ENCODE data around the gene CDHR2.
"Not testable (repeated sequence)": the region's sequence is repeated elsewhere in the genome, so short reads cannot be mapped to it uniquely, and the experiment has no call there.

Gene CDHR2

DNA sequence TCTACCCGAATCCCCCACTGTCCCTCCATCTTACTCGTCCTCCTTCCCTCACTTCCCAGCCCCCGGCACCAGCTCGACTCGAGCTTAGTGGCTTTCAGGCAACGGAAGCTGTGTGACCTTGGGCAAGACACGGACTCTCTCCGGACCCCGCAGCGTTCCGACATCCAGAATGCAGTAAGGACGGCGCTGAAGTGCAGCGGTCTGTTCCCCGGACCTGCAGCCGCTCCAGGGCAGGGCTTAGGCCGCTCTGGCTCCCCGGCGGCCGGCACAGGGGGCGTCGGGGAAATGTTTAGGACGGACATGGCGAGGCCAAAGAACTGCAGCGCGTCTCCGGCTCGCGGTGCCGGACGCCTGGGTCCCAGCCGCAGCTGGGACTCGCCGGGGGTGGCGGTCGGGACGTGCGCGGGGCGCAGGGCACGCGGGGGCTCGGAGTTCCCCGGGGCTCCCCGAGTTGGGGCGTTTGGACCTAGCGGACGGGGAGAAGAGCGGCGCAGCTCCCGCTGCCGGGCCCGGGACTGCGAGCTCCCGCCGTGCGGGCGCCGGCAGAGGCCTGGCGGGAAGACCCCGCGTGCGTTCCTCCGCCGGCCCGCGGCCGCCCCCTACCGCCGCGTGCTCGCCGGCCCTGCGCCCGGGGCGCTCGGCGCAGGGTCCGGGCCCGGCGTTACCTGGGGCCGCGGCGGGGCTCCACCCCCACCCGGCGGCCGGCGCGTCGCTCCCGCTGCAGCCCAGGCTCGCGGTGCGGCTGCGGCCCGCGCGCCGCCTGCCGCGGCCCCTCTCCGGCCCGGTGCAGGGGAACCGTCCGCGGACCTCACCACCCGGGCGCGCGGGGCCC, 6.3 kb upstream of the CDHR2 start:
- no peak for DNase-seq

DNA sequence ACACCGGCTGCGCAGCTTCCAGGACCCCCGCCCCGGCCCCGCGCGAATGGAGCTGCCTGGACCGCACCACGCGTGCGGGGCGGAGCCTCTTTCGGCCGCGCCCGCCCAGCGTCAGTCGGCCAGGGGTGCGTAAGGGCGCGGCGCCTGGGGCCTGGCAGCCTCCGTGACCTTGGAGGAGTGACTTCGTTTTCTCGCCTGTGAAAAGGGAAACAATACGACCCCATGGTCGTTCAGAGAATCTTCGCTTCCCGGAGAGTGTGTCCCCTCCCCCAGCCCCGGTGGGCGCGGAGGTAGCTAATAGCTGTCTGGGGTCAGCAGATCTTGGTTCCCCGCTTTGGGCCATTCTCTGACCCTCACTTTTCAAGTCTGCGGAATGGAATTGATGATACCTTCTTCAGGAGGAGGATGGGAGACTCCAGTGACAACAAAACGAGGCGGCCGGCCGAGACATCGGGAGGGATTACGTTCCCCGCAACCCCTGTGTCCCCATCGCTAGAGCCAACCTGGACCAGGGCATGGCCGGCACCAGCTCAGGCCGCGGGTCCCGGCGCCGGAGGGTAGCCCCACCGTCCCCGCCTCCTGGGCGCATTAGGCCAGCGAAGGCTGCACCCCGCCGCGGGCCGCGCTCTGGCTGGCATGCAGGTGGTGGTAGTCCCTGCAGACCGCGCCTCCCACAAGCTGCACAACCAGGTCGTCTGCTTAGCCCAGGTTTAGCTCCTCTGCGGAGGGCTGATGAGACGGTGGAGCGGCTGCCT, 5.5 kb upstream of the CDHR2 start:
- peak; percentile 49 for DNase-seq

DNA sequence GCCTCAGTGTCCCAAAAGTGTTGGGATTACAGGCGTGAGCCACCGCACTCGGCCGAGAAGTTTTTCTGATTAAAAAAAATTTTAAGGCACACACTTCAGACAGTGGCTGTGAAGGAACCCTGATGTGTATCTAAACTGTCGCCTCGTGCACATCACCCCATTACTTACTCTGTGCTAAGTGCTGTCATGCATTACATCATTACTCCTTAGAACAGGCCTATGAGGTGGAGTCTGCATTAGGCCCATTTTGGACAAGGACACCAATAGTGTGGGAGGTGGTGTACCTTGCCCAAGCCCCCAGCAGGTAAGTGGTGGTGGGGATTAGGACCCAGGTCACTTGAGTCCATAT, 3.8 kb upstream of the CDHR2 start:
- DNase-seq = no peak

DNA sequence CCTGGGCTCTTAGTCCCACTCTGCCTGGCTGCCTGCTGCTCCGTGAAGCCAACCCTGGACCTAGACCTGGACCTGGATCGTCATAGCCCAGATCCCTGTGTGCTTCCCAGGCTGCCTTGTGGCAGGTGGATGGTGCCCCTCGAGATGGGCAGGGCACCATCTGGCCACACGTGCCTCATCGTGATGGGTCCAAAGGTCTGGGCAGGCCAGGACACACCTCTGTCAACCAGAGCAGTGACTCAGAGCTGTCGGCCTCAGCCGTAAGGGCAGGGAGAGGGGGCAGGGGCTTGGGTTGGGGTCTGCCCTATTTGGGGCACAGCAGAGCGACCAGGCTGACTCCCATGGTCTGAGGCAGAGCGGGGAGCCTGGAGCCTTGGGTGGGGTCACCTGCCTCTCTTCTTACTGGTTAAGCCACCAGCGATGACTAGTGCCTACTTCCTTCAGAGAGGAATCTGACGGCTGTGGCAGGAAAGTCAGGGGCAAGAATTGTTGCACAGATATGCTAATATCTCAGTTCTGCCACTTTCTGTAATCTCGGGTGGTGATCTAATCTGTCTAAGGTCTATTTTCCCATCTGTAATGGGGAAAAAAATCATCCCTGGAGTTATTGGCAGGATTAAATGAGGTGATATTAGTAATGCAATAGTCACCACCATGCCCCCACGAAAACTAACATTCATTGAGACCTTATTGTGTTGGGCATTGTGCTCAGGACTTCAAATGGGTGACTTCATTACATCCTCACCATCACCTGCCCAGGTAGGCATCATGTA, 3.2 kb upstream of the CDHR2 start:
- DNase-seq = no peak

DNA sequence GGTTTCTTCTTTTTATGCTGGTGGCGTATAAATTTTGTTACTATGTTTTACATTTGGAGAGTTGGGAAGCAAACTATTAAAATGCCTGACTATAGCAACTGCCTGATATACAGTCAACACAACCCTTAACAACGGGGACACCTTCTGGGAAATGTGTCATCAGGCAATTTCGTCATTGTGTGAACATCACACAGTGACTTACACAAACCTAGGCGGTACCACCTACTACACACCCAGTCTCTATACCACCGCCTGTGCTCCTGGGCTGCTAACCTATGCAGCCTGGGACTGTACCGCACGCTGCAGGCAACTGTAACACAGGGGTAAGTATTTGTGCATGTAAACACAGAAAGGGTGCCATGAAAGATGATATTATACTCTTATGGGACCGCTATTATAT, 1.3 kb upstream of the CDHR2 start:
- no peak for DNase-seq

DNA sequence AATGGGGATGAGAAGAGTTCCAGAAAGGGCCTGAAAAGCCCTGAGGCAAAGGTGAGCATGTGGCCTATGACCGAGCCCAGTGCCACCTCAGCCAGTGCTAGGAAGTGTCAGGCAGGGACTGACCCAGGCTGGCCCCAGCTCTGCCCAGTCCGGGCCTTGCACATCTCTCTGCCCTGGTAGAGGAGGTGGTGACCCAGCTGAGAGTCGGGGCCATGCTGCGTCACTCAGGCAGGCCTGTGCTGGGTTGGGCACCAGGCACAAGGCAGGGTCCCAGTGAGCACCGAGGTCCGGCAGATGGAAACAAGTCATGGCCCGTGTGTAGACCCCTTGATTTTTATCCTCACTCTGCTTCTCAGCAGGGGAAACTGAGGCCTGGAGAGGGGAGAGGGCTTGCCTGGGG, 729 bp downstream of the CDHR2 start:
- no peak for DNase-seq

DNA sequence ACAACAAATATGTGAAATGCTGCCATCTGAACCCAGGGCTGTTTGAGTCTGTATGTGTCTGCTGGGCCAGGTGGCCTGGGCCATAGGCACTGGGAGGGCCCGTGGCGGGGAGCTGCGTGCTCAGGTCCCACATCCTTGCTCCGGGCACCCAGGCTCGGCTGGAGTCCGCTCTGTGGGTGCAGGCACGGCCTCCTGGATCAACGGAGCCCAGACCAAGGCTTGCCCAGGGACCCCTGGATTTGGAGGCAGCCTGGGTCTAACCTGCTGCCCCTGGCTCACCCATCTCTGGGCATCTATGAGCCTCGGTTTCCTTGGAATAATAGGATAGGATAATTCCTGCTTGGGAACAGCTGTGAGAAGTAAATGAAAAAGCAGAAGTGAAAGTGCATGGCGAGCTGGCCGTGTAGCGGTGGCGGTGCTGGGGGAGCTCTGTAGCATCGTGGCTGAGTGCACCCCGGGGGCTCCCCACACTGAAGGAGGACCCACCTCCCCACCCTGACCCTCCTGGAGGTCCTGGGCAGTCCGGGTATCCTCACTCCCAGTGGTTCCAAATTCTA, 1.2 kb downstream of the CDHR2 start:
- no peak for DNase-seq

DNA sequence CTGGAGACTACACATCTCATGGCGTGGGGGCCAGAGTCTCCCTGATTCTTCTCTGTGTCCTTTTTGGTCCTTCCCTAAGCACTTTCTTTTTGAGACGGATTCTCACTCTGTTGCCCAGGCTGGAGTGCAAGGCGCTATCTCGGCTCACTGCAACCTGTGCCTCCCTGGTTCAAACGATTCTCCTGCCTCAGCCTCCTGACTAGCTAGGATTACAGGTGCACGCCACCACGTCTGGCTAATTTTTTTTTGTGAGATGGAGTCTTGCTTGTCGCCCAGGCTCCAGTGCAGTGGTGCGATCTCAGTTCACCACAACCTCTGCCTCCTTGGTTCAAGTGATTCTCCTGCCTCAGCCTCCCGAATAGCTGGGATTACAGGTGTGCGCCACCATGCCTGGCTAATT, 1.8 kb downstream of the CDHR2 start:
- DNase-seq = not testable (repeated sequence)

DNA sequence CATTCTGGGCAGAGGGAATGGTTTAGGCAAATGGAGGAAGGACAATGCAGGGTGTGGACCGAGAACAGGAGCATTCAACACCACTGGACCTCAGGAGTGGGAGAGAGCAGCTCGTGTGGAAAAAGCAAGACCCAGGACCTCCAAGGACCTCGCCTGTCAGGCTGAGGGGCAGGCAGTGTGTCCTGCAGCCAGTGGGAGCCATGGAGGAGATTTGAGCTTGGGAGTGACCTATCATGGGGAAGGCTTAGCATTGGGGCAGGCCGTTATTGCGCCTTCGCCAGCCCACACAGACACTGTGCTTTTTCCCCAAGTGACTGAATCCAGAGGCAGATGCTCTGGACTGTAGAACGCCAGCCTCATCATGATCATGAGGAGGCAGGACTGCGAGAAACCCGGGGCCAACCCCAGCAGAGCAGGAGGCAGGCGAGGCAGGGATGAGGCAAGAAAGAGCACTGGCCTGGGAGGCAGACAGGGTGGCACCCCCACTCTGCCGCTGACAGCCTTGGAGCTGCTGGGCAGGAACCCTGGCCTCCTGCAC, 3.3 kb downstream of the CDHR2 start:
- no peak for DNase-seq

DNA sequence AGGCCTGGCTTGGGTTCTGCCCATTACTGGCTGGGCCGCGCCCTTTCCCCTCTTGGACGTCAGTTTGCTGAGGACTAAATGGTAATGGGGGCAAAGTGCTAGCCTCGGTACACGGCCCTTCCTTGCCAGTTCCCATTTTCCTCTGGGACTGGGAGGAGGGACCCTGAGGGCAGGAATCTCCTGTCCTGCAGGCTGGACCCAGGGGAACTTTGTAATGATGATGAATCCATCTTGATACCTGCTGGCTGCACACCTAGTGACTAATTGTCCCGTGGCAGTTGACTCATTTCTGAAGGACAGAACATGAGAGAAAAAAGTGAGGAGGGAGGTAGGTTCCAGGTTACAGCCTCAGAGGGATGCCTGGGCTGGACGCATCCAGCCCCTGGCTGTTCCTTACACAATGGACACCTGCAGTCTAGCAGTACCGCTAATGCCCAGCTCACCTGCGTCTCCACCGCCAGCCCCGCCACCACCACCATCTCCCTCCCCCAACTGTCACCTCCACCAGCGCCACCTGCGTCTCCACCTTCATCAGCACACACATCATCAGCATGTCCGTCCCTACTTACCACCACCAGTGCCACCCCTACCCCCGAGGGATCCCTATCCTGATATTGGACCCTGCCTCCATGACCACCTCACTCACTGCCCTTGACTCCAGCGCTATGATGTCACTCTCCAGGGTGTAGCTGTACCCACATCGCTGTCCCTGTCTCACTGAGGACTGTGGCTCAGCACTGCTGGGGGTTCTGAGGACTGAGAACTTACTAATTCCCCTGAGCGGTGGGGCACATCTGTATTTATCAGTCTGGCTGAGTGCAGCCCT, 4.3 kb downstream of the CDHR2 start:
- no peak for DNase-seq

DNA sequence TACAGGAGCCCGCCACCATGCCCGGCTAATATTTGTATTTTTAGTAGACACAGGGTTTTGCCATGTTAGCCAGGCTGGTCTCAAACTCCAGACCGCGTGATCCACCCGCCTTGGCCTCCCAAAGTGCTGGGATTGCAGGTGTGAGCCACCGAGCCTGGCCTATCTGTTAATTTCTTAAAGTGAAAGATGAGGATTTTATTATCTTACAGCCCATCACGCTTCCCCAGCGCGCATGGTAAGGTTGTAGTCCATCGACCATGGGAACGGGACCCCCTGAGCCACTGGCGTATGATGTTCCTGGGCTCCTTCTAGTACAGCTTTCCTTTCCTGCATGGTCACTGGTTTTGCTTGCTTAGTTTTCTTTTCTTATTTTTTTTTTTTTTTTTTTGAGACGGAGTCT, 8.7 kb downstream of the CDHR2 start:
- no peak for DNase-seq

DNA sequence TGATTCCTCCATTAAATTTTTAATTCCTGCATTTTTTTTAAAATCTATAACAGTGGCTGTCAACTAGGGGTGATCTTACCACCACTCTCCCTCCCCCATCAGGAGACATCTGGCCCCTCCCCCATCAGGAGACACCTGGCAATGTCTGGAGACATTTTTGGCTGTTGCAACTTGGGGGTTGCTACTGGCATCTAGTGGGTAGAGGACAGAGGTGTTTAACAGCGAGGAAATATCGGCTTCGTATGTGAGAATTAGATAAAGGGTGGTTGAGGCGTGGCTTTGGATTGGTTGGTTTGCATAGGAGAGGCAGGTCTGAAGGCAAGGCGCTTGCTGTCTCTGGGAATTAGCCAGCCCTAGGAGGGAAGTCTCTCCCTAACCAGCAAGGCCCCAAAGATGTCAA, 10.5 kb downstream of the CDHR2 start:
- DNase-seq = no peak

DNA sequence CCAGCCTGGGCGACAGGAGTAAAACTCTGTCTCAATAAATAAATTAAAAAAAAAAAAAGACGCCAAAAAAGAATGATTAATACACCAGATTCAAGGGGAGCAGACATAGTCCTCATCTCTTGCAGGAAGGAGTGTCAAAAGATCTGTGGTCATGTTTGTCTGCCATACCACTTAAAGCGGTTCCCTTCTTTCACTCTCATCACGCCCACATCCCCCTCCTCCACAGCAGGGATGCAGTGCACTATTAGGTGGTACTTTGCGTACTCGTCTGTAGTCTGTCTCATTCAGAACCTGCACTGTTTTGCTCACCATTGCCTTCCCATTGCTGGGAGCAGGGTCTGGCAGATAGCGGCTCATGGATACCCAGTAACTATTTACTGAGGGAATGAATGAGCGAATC, 11.2 kb downstream of the CDHR2 start:
- no peak for DNase-seq

DNA sequence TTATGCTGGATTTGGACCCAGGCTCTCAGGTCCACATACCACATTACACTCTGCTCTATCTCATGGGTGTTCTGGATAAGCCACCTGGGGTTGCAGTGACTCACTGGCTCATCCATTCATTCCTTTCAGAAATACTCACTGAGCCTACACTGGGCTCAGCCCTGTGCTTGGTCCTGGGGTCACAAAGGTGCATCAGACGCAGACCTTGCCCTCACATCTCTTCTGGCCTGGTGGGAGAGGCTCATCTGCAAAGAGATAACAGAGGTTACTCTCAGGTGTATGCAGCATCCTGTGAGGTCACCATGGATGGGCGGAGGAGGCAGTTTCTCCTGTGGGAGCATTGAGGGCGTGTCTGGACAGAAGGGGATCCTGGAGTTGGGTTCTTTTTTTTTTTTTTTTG, 12.1 kb downstream of the CDHR2 start:
- no peak for DNase-seq

DNA sequence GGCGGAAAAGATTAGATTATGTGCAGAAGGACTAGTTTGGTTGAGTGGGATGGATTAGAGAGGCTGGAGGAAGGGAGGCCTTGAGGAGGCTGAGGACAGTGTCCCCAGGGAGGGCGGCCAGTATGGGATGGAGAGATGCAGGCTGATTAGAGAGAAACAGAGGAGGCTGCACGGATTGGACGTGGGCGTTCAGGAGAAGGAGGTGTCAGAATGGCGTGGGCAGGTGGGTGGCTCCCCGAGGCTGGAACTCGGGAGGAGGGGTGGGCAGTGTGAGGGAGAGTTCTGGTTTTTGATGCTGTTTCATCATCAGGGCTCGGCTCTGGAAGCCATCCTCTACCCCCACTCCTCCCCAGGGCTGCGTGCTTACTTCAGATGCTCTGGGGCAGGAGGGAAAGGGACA, 13.0 kb downstream of the CDHR2 start:
- DNase-seq = no peak

DNA sequence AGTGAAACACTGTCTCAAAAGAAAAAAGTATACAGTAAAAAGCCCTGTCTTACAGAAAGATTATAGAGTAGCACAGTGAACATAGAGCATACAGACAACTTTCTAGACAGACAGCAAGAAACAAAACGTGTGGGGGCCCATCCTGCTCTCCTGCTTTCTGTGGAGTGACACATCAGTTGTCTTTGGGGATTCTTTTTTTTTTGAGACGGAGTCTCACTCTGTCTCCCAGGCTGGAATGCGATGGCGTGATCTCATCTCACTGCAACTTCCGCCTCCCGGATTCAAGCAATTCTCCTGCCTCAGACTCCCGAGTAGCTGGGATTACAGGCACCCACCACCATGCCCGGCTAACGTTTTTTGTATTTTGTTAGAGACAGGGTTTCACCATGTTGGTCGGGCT, 14.9 kb downstream of the CDHR2 start:
- no peak for DNase-seq

DNA sequence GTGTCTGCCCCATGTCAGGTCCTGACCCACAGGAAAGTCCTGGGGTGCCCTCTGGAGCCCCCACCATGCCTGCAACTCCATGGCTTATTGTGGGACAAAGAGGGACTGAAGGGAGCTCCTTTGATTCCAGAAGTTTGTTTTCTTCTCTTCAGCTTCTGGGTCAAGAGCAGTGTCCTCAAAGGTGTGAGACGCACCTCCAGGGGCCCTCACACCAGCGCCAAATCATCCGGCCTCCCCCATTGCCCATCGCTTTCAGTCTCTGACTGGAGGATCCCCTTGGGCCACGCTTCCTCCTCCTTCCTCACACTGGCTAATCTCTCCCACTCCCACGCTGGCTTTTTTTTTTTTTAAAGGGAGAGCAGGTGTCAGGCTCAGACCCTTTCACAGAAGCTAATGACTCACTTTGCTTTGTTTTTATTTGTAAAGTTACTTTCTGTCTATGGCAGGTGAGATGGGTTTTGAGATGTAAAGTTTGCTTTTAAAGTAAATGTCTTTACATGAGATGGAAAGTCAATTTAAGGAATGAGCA, 16.7 kb downstream of the CDHR2 start:
- DNase-seq = no peak

DNA sequence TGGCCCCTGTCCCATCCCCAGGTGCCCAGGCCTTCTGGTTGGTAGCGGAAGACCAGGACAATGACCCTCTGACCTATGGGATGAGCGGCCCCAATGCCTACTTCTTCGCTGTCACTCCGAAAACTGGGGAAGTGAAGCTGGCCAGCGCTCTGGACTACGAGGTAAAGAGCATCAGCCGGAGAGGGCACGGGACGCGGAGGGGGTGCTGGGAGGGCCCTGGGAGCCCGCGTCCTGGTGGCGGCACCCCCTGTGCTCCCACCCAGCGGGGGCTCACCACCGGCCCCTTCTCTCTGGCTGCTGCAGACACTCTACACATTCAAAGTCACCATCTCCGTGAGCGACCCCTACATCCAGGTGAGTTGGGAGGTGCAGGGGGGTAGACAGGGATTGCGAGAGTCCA, 19.5 kb downstream of the CDHR2 start:
- DNase-seq = no peak

DNA sequence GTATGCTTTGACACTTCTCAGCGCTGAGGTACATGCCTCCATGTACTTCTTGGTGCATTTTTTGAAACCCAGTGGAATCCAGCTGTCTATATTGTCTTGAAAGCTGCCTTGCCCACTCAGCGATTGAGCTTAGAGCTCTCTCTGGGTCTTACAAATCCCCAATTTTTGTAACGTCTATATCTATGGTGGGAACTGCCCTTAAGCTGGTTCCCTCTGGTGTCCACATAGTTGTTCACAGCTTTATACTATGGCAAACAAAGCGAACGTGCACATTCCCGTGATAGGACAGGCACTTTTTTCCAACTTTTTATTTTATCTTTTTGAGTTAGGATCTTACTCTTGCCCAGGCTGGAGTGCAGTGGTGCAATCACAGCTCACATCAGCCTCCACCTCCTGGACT, 20.9 kb downstream of the CDHR2 start:
- DNase-seq = no peak

DNA sequence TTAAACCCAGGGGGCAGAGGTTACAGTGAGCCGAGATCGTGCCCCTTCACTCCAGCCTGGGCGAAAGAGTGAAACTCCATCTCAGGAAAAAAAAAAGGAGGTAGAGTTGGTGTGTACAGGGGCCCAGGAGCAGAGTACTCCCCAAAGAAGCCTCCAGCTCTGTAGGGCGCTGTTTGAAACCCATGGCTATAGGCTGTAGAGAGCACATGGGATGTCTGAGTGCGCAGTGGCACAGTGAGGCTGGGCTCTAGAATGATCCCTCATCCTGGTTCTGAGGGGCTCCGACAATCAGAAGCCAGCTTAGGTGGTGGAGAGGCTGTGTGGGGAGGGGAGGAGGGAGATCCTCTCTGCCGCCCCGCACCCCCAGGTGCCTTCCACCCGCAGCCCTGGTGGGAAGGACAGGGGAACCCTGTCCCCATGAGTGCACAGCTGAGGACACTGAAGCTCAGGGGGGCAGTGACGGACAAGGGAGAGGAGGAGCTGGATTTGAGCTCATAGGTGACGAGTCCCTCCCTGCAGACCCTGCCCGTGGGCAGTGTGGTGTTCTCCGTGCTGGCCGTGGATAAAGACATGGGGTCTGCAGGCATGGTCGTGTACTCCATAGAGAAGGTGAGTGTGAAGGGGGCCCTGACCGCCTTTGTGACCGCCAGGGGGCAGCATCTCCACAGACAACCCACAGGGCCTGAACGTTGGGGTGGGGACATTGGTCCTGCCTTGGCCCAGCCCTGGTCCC, 24.6 kb downstream of the CDHR2 start:
- DNase-seq = peak; percentile 55

DNA sequence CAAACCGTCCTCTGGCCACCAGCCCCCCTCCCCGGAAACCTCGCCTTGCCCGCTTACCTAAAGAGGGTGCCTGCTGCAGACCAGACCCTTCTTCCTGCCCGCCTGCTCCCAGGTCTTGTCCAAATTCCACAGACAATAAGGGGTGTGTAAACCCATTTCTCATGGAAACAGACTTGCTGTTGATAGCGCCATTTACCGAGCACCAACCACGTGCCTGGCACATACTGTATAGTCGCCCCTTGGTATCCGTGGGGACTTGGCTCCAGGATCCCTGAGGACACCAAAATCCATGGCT, 25.1 kb downstream of the CDHR2 start:
- no peak for DNase-seq

DNA sequence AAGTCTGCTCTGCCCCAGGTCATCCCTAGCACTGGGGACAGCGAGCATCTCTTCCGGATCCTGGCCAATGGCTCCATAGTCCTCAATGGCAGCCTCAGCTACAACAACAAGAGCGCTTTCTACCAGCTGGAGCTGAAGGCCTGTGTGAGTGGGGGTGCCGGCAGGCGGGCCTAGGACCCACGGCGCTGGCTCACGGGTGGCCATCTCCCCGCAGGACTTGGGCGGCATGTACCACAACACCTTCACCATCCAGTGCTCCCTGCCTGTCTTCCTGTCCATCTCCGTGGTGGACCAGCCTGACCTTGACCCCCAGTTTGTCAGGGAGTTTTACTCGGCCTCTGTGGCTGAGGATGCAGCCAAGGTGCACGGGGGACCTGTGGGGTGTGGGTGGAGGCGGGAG, 25.9 kb downstream of the CDHR2 start:
- no peak for DNase-seq

Measured in EL (cell line).